ENCODE results near the gene TTC19.

The TTC19 gene

GRCh38 chr17:15963670-15964110, 35.9 kb upstream of the TTC19 start:
- Histone ChIP-seq H3K27ac (ENCODE audit: low read depth, low read length) (peak overlapping the region; percentile 62), H2AFZ (ENCODE audit: low read length, unreplicated experiment) (no peak overlapping the region), H3K4me1 (ENCODE audit: control insufficient read depth, insufficient read depth, low read length, unreplicated experiment) (peaks cover 53% of the 10 kb centered on the region), H3K79me2 (ENCODE audit: control insufficient read depth, insufficient read depth, low read length, unreplicated experiment) (peaks cover 55% of the 10 kb centered on the region), H3K36me3 (ENCODE audit: insufficient read depth, low read length) (no peaks in the 10 kb centered on the region), H3K4me3 (ENCODE audit: low read depth, low read length) (no peak overlapping the region), H3K27me3 (ENCODE audit: insufficient read depth, low read length) (no peaks in the 10 kb centered on the region)

- Histone ChIP-seq H2AFZ (ENCODE audit: low read length, unreplicated experiment) (no peak overlapping the region), H3K27me3 (ENCODE audit: insufficient read depth, low read length) (no peaks in the 10 kb centered on the region), H3K79me2 (ENCODE audit: control insufficient read depth, insufficient read depth, low read length, unreplicated experiment) (peaks cover 55% of the 10 kb centered on the region), H3K36me3 (ENCODE audit: insufficient read depth, low read length) (0 out of 2 replicates have a peak, but pooled peaks cover 5% of the 10 kb centered on the region), H3K27ac (ENCODE audit: low read depth, low read length) (no peak overlapping the region), H3K4me3 (ENCODE audit: low read depth, low read length) (no peak overlapping the region), H3K4me1 (ENCODE audit: control insufficient read depth, insufficient read depth, low read length, unreplicated experiment) (peaks cover 41% of the 10 kb centered on the region)
Measured at GRCh38 chr17:15965528-15965927, 34.1 kb upstream of the TTC19 start.

- Histone ChIP-seq H3K27ac (ENCODE audit: low read depth, low read length) (no peak overlapping the region), H3K4me3 (ENCODE audit: low read depth, low read length) (no peak overlapping the region), H3K79me2 (ENCODE audit: control insufficient read depth, insufficient read depth, low read length, unreplicated experiment) (peaks cover 58% of the 10 kb centered on the region), H3K36me3 (ENCODE audit: insufficient read depth, low read length) (0 out of 2 replicates have a peak, but pooled peaks cover 5% of the 10 kb centered on the region), H2AFZ (ENCODE audit: low read length, unreplicated experiment) (no peak overlapping the region), H3K27me3 (ENCODE audit: insufficient read depth, low read length) (no peaks in the 10 kb centered on the region), H3K4me1 (ENCODE audit: control insufficient read depth, insufficient read depth, low read length, unreplicated experiment) (peaks cover 37% of the 10 kb centered on the region)
Measured at GRCh38 chr17:15966183-15966878, 33.3 kb upstream of the TTC19 start.

GRCh38 chr17:15966879-15967248, 32.8 kb upstream of the TTC19 start:
- Histone ChIP-seq H2AFZ (ENCODE audit: low read length, unreplicated experiment) (no peak overlapping the region), H3K4me1 (ENCODE audit: control insufficient read depth, insufficient read depth, low read length, unreplicated experiment) (peaks cover 32% of the 10 kb centered on the region), H3K27ac (ENCODE audit: low read depth, low read length) (no peak overlapping the region), H3K27me3 (ENCODE audit: insufficient read depth, low read length) (no peaks in the 10 kb centered on the region), H3K79me2 (ENCODE audit: control insufficient read depth, insufficient read depth, low read length, unreplicated experiment) (peaks cover 54% of the 10 kb centered on the region), H3K36me3 (ENCODE audit: insufficient read depth, low read length) (0 out of 2 replicates have a peak, but pooled peaks cover 5% of the 10 kb centered on the region), H3K4me3 (ENCODE audit: low read depth, low read length) (no peak overlapping the region)

- H2AFZ ChIP-seq (ENCODE audit: low read length, unreplicated experiment), result no peak overlapping the region
- H3K4me3 ChIP-seq (ENCODE audit: low read depth, low read length), result no peak overlapping the region
- H3K36me3 ChIP-seq (ENCODE audit: insufficient read depth, low read length), result peaks cover 5% of the 10 kb centered on the region; the same call in 1 of the 2 replicates
- peaks cover 31% of the 10 kb centered on the region for H3K4me1 ChIP-seq (ENCODE audit: control insufficient read depth, insufficient read depth, low read length, unreplicated experiment)
- no peak overlapping the region for H3K27ac ChIP-seq (ENCODE audit: low read depth, low read length)
- H3K79me2 ChIP-seq (ENCODE audit: control insufficient read depth, insufficient read depth, low read length, unreplicated experiment), result peaks cover 57% of the 10 kb centered on the region
- H3K27me3 ChIP-seq (ENCODE audit: insufficient read depth, low read length), result no peaks in the 10 kb centered on the region
Measured at GRCh38 chr17:15967706-15968399, 31.8 kb upstream of the TTC19 start.

GRCh38 chr17:15969463-15969862, 30.2 kb upstream of the TTC19 start:
- H3K27me3 ChIP-seq (ENCODE audit: insufficient read depth, low read length), result no peaks in the 10 kb centered on the region
- peaks cover 18% of the 10 kb centered on the region for H3K4me1 ChIP-seq (ENCODE audit: control insufficient read depth, insufficient read depth, low read length, unreplicated experiment)
- no peak overlapping the region for H3K4me3 ChIP-seq (ENCODE audit: low read depth, low read length)
- H3K27ac ChIP-seq (ENCODE audit: low read depth, low read length), result no peak overlapping the region
- peaks cover 5% of the 10 kb centered on the region; the same call in 1 of the 2 replicates for H3K36me3 ChIP-seq (ENCODE audit: insufficient read depth, low read length)
- H3K79me2 ChIP-seq (ENCODE audit: control insufficient read depth, insufficient read depth, low read length, unreplicated experiment), result peaks cover 61% of the 10 kb centered on the region
- no peak overlapping the region for H2AFZ ChIP-seq (ENCODE audit: low read length, unreplicated experiment)

- Histone ChIP-seq H3K27ac (ENCODE audit: low read depth, low read length) (no peak overlapping the region), H3K79me2 (ENCODE audit: control insufficient read depth, insufficient read depth, low read length, unreplicated experiment) (peaks cover 62% of the 10 kb centered on the region), H2AFZ (ENCODE audit: low read length, unreplicated experiment) (no peak overlapping the region), H3K4me3 (ENCODE audit: low read depth, low read length) (no peak overlapping the region), H3K36me3 (ENCODE audit: insufficient read depth, low read length) (peaks cover 5% of the 10 kb centered on the region; the same call in 1 of the 2 replicates), H3K4me1 (ENCODE audit: control insufficient read depth, insufficient read depth, low read length, unreplicated experiment) (peaks cover 12% of the 10 kb centered on the region), H3K27me3 (ENCODE audit: insufficient read depth, low read length) (no peaks in the 10 kb centered on the region)
Measured at GRCh38 chr17:15970500-15970899, 29.1 kb upstream of the TTC19 start.

GRCh38 chr17:15971098-15971678, 28.4 kb upstream of the TTC19 start:
- Histone ChIP-seq H3K27me3 (ENCODE audit: insufficient read depth, low read length) (no peaks in the 10 kb centered on the region), H3K4me3 (ENCODE audit: low read depth, low read length) (no peak overlapping the region), H3K36me3 (ENCODE audit: insufficient read depth, low read length) (peaks cover 5% of the 10 kb centered on the region; the same call in 1 of the 2 replicates), H3K27ac (ENCODE audit: low read depth, low read length) (no peak overlapping the region), H3K4me1 (ENCODE audit: control insufficient read depth, insufficient read depth, low read length, unreplicated experiment) (peaks cover 6% of the 10 kb centered on the region), H3K79me2 (ENCODE audit: control insufficient read depth, insufficient read depth, low read length, unreplicated experiment) (peaks cover 59% of the 10 kb centered on the region), H2AFZ (ENCODE audit: low read length, unreplicated experiment) (no peak overlapping the region)

GRCh38 chr17:15971882-15972281, 27.7 kb upstream of the TTC19 start:
- H3K27me3 ChIP-seq (ENCODE audit: insufficient read depth, low read length), result no peaks in the 10 kb centered on the region
- no peak overlapping the region for H2AFZ ChIP-seq (ENCODE audit: low read length, unreplicated experiment)
- no peak overlapping the region for H3K4me3 ChIP-seq (ENCODE audit: low read depth, low read length)
- H3K27ac ChIP-seq (ENCODE audit: low read depth, low read length), result no peak overlapping the region
- H3K36me3 ChIP-seq (ENCODE audit: insufficient read depth, low read length), result peaks cover 5% of the 10 kb centered on the region; the same call in 1 of the 2 replicates
- H3K4me1 ChIP-seq (ENCODE audit: control insufficient read depth, insufficient read depth, low read length, unreplicated experiment), result peaks cover 1% of the 10 kb centered on the region
- peaks cover 52% of the 10 kb centered on the region for H3K79me2 ChIP-seq (ENCODE audit: control insufficient read depth, insufficient read depth, low read length, unreplicated experiment)

GRCh38 chr17:15972497-15972951, 27.1 kb upstream of the TTC19 start:
- no peaks in the 10 kb centered on the region for H3K4me1 ChIP-seq (ENCODE audit: control insufficient read depth, insufficient read depth, low read length, unreplicated experiment)
- peaks cover 5% of the 10 kb centered on the region; the same call in 1 of the 2 replicates for H3K36me3 ChIP-seq (ENCODE audit: insufficient read depth, low read length)
- no peak overlapping the region for H2AFZ ChIP-seq (ENCODE audit: low read length, unreplicated experiment)
- H3K4me3 ChIP-seq (ENCODE audit: low read depth, low read length), result no peak overlapping the region
- no peaks in the 10 kb centered on the region for H3K27me3 ChIP-seq (ENCODE audit: insufficient read depth, low read length)
- H3K79me2 ChIP-seq (ENCODE audit: control insufficient read depth, insufficient read depth, low read length, unreplicated experiment), result peaks cover 50% of the 10 kb centered on the region
- H3K27ac ChIP-seq (ENCODE audit: low read depth, low read length), result no peak overlapping the region

Data from ACC112 (cell line).